ENCODE measurements around the gene PLA2G4A.

PLA2G4A gene

DNA sequence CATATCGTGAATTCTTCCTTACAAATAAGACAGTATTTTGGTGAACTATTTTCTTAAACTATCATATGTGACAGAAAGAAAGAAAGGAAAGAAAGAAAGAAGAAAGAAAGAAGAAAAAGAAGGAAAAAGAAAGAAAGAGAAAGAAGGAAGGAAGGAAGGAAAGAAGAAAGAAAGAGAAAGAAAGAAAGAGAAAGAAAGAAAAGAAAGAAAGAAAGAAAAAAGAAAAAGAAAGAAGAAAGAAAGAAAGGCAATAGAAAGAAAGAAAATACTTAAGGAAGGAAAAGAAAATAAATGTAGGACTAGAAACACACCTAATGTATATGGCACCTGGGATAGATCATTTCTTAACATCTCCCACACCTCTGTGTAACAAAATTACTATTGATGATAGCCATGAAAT, 120.4 kb downstream of the PLA2G4A start:
- no peak overlapping the region for H3K9ac ChIP-seq (ENCODE audit: low read length)
- no peak overlapping the region for H3K4me3 ChIP-seq (ENCODE audit: low read length)
- no peak overlapping the region for H3K27ac ChIP-seq (ENCODE audit: low read depth, low read length)
- peaks cover 2% of the 10 kb centered on the region for H3K36me3 ChIP-seq (ENCODE audit: control insufficient read depth, insufficient read depth, low read length)
- no peaks in the 10 kb centered on the region for H3K4me1 ChIP-seq (ENCODE audit: control insufficient read depth, insufficient read depth, low read length)
- H3K27me3 ChIP-seq (ENCODE audit: control insufficient read depth, insufficient read depth, low read length) = no peaks in the 10 kb centered on the region

GRCh38 chr1:186950547-186950946, 121.8 kb downstream of the PLA2G4A start:
- Histone ChIP-seq H3K9ac (ENCODE audit: low read length) (no peak overlapping the region), H3K27ac (ENCODE audit: low read depth, low read length) (no peak overlapping the region), H3K4me1 (ENCODE audit: control insufficient read depth, insufficient read depth, low read length) (no peaks in the 10 kb centered on the region), H3K36me3 (ENCODE audit: control insufficient read depth, insufficient read depth, low read length) (peaks cover 2% of the 10 kb centered on the region), H3K27me3 (ENCODE audit: control insufficient read depth, insufficient read depth, low read length) (no peaks in the 10 kb centered on the region), H3K4me3 (ENCODE audit: low read length) (no peak overlapping the region)

- no peak overlapping the region for H3K4me3 ChIP-seq (ENCODE audit: low read length)
- no peak overlapping the region for H3K27ac ChIP-seq (ENCODE audit: low read depth, low read length)
- H3K27me3 ChIP-seq (ENCODE audit: control insufficient read depth, insufficient read depth, low read length) = no peaks in the 10 kb centered on the region
- H3K9ac ChIP-seq (ENCODE audit: low read length) = no peak overlapping the region
- H3K4me1 ChIP-seq (ENCODE audit: control insufficient read depth, insufficient read depth, low read length) = no peaks in the 10 kb centered on the region
- H3K36me3 ChIP-seq (ENCODE audit: control insufficient read depth, insufficient read depth, low read length) = peaks cover 2% of the 10 kb centered on the region
Measured at GRCh38 chr1:186953876-186954275, 125.1 kb downstream of the PLA2G4A start.

GRCh38 chr1:186957314-186957713, 128.6 kb downstream of the PLA2G4A start:
- Histone ChIP-seq H3K36me3 (ENCODE audit: control insufficient read depth, insufficient read depth, low read length) (no peaks in the 10 kb centered on the region), H3K27ac (ENCODE audit: low read depth, low read length) (no peak overlapping the region), H3K9ac (ENCODE audit: low read length) (no peak overlapping the region), H3K4me3 (ENCODE audit: low read length) (no peak overlapping the region), H3K27me3 (ENCODE audit: control insufficient read depth, insufficient read depth, low read length) (no peaks in the 10 kb centered on the region), H3K4me1 (ENCODE audit: control insufficient read depth, insufficient read depth, low read length) (no peaks in the 10 kb centered on the region)

DNA sequence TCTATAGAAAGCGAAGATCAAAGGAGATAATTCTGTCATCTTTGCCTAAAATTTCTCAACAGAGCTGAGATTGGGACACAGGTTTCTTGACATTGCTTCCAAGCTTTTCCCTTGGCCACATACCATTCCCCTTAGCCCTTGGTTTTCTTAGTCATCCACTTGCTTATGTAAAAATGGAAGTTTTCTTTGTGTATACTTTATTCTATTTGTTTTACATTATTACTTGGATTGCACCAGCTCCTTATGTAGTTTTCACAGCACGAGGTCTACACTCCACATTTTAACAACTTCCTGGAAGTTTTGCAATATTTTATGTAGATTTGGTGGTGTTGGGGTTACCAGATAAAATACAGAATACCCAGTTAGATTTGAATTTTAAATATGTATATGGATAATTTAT, 129.8 kb downstream of the PLA2G4A start:
- H3K4me3 ChIP-seq (ENCODE audit: low read length) = no peak overlapping the region
- H3K27ac ChIP-seq (ENCODE audit: low read depth, low read length) = no peak overlapping the region
- no peak overlapping the region for H3K9ac ChIP-seq (ENCODE audit: low read length)
- no peaks in the 10 kb centered on the region for H3K27me3 ChIP-seq (ENCODE audit: control insufficient read depth, insufficient read depth, low read length)
- H3K4me1 ChIP-seq (ENCODE audit: control insufficient read depth, insufficient read depth, low read length) = no peaks in the 10 kb centered on the region
- H3K36me3 ChIP-seq (ENCODE audit: control insufficient read depth, insufficient read depth, low read length) = no peaks in the 10 kb centered on the region

- H3K36me3 ChIP-seq (ENCODE audit: control insufficient read depth, insufficient read depth, low read length) = no peaks in the 10 kb centered on the region
- no peaks in the 10 kb centered on the region for H3K4me1 ChIP-seq (ENCODE audit: control insufficient read depth, insufficient read depth, low read length)
- no peak overlapping the region for H3K27ac ChIP-seq (ENCODE audit: low read depth, low read length)
- no peak overlapping the region for H3K4me3 ChIP-seq (ENCODE audit: low read length)
- no peaks in the 10 kb centered on the region for H3K27me3 ChIP-seq (ENCODE audit: control insufficient read depth, insufficient read depth, low read length)
- H3K9ac ChIP-seq (ENCODE audit: low read length) = no peak overlapping the region
Measured at GRCh38 chr1:186960861-186961260, 132.1 kb downstream of the PLA2G4A start.

- H3K27me3 ChIP-seq (ENCODE audit: control insufficient read depth, insufficient read depth, low read length) = no peaks in the 10 kb centered on the region
- H3K27ac ChIP-seq (ENCODE audit: low read depth, low read length) = no peak overlapping the region
- H3K4me3 ChIP-seq (ENCODE audit: low read length) = no peak overlapping the region
- no peaks in the 10 kb centered on the region for H3K4me1 ChIP-seq (ENCODE audit: control insufficient read depth, insufficient read depth, low read length)
- no peak overlapping the region for H3K9ac ChIP-seq (ENCODE audit: low read length)
- H3K36me3 ChIP-seq (ENCODE audit: control insufficient read depth, insufficient read depth, low read length) = no peaks in the 10 kb centered on the region
Measured at GRCh38 chr1:186965847-186966246, 137.1 kb downstream of the PLA2G4A start.

DNA sequence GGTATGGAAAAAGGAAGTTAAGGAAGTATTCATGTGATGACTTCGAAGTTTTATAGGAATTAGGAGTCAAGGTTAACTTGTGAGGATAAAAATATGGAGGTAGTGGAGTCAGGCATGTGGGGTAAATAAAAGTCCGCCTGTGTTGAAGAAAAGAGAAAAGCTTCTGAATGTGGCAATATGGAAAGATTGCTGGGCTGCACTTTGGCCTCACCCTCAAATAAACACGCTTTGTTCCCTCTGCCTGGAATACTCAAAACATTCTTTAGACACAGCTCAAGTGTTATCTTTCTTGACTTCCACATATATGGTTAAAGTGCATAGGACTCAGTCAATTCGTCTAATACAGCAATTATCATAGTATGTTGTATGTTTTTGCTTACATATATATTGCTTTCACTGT, 137.7 kb downstream of the PLA2G4A start:
- Histone ChIP-seq H3K4me3 (ENCODE audit: low read length) (no peak overlapping the region), H3K4me1 (ENCODE audit: control insufficient read depth, insufficient read depth, low read length) (no peaks in the 10 kb centered on the region), H3K27me3 (ENCODE audit: control insufficient read depth, insufficient read depth, low read length) (no peaks in the 10 kb centered on the region), H3K27ac (ENCODE audit: low read depth, low read length) (no peak overlapping the region), H3K9ac (ENCODE audit: low read length) (no peak overlapping the region), H3K36me3 (ENCODE audit: control insufficient read depth, insufficient read depth, low read length) (no peaks in the 10 kb centered on the region)

DNA sequence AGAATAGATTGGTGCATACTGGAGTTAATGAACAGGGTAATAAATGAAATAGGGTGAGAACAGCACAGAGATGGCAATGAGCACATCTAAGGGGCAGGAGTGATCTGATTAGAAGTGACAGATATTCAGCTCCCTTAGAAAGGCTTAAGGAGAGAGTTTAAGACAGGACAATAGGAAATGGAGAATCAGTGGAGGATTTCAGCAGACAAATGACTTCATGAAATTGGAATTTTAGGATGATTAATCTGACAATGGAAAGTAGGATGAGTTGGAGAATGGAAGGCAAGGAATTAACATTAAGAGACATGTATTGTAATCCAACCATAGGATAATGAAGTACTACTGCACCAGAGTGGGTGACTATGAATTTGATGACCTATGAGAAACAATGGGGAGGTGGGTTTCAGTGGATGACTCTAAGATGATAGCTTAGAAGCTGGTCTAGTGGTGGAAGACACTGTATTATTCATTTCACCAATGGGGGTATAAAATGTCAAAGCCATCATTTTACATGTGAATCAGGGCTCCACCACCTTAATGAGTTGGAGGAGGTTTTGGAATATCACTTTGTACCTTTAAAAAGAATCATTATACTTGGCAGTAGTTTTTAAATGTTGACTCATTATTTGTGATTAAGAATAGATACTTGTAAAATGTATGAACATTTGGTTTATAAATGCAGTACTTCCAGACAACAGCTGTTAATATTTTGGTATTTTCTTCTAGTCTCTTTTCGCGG, 139.1 kb downstream of the PLA2G4A start:
- no peak overlapping the region for H3K4me3 ChIP-seq (ENCODE audit: low read length)
- H3K4me1 ChIP-seq (ENCODE audit: control insufficient read depth, insufficient read depth, low read length) = no peaks in the 10 kb centered on the region
- H3K27me3 ChIP-seq (ENCODE audit: control insufficient read depth, insufficient read depth, low read length) = no peaks in the 10 kb centered on the region
- no peaks in the 10 kb centered on the region for H3K36me3 ChIP-seq (ENCODE audit: control insufficient read depth, insufficient read depth, low read length)
- H3K9ac ChIP-seq (ENCODE audit: low read length) = no peak overlapping the region
- no peak overlapping the region for H3K27ac ChIP-seq (ENCODE audit: low read depth, low read length)

- Histone ChIP-seq H3K36me3 (ENCODE audit: control insufficient read depth, insufficient read depth, low read length) (no peaks in the 10 kb centered on the region), H3K4me3 (ENCODE audit: low read length) (no peak overlapping the region), H3K9ac (ENCODE audit: low read length) (no peak overlapping the region), H3K4me1 (ENCODE audit: control insufficient read depth, insufficient read depth, low read length) (peaks cover 38% of the 10 kb centered on the region), H3K27me3 (ENCODE audit: control insufficient read depth, insufficient read depth, low read length) (no peaks in the 10 kb centered on the region), H3K27ac (ENCODE audit: low read depth, low read length) (peak overlapping the region; percentile 71)
Measured at GRCh38 chr1:186974774-186975181, 146.0 kb downstream of the PLA2G4A start.

- H3K4me3 ChIP-seq (ENCODE audit: low read length) = no peak overlapping the region
Measured at GRCh38 chr1:186975220-186975619, 146.5 kb downstream of the PLA2G4A start.

GRCh38 chr1:186976700-186977099, 148.0 kb downstream of the PLA2G4A start:
- Histone ChIP-seq H3K27ac (ENCODE audit: low read depth, low read length) (peak overlapping the region; percentile 71), H3K9ac (ENCODE audit: low read length) (no peak overlapping the region), H3K4me3 (ENCODE audit: low read length) (no peak overlapping the region), H3K4me1 (ENCODE audit: control insufficient read depth, insufficient read depth, low read length) (peaks cover 43% of the 10 kb centered on the region), H3K27me3 (ENCODE audit: control insufficient read depth, insufficient read depth, low read length) (no peaks in the 10 kb centered on the region), H3K36me3 (ENCODE audit: control insufficient read depth, insufficient read depth, low read length) (no peaks in the 10 kb centered on the region)

More at GRCh38 chr1:186975220-186975619, 146.5 kb downstream of the PLA2G4A start:
- no peaks in the 10 kb centered on the region for H3K36me3 ChIP-seq (ENCODE audit: control insufficient read depth, insufficient read depth, low read length)
- no peak overlapping the region for H3K9ac ChIP-seq (ENCODE audit: low read length)
- no peaks in the 10 kb centered on the region for H3K27me3 ChIP-seq (ENCODE audit: control insufficient read depth, insufficient read depth, low read length)
- peaks cover 38% of the 10 kb centered on the region for H3K4me1 ChIP-seq (ENCODE audit: control insufficient read depth, insufficient read depth, low read length)
- peak overlapping the region; percentile 71 for H3K27ac ChIP-seq (ENCODE audit: low read depth, low read length)

GRCh38 chr1:186977266-186977957, 148.7 kb downstream of the PLA2G4A start:
- Histone ChIP-seq H3K9ac (ENCODE audit: low read length) (no peak overlapping the region), H3K27ac (ENCODE audit: low read depth, low read length) (peak overlapping the region; percentile 71), H3K4me1 (ENCODE audit: control insufficient read depth, insufficient read depth, low read length) (peaks cover 49% of the 10 kb centered on the region), H3K4me3 (ENCODE audit: low read length) (no peak overlapping the region), H3K36me3 (ENCODE audit: control insufficient read depth, insufficient read depth, low read length) (no peaks in the 10 kb centered on the region), H3K27me3 (ENCODE audit: control insufficient read depth, insufficient read depth, low read length) (no peaks in the 10 kb centered on the region)

Data from rectal smooth muscle tissue (tissue), 1 donor.